Measurements from ENCODE around the gene KCNK13.
"Not testable (repeated sequence)": the region's sequence is repeated elsewhere in the genome, so short reads cannot be mapped to it uniquely, and the experiment has no call there.

Gene KCNK13

DNA sequence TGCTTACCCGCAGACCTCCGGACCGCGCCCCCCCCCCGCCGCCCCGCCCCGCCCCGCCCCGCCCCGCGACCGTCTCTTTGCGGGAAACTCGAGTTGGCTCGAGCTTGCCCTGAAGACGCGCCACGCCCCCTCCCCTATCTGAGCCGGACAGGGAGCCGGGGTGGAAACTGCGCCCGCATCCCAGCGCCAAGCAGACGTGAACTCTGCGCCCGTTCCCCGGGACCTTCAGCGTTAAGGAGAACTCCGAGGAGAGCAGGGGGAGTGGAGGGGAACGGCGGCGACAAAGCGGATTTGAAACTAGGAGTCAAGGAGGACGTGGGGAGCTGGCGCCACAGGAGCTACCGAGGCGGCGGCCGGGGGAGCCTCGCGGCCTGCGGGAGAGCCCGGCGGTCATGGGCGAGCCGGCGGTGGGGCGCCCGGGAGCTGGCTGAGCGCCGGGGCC lies at the start of gene KCNK13:
TSS of gene KCNK13 (plus strand) at position 310 of the 442 bp plus-strand sequence. CDS start 212 bp downstream, outside the sequence.
- peak; percentile 56 for DNase-seq

- DNase-seq: no peak
These were observed 44.4 kb upstream of the KCNK13 start for GRCh38 chr14:90017371-90017770.

DNA sequence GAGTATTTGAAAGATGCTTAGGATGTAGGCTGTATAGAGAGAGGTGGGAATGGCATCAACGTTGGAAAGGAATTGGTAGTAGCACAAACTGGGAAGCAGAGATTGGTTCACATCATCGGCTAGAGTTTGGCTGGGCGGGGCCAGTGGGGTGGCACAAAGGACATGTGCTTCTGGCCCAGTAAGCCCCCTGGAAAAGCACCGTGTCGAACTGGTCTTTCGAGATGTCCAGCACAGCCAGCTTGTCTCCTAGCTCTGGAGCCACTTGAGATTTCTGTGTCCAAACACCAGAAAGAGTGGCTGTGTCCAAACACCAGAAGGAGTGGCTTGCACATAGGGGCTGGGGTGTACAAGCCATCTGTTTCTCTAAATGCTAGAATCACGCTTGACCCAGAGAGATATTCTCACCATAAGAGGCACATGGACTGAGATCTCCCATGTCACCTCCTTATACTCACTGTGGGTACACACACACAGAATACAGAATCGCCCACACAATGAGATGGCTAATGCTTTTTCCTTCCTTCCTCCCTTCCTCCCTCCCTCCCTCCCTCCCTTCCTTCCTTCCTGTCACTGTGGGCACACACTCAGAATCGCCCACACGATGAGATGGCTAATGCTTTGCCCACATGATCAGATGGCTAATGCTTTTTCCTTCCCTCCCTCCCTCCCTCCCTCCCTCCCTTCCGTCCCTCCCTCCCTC lies 41.8 kb upstream of the KCNK13 start:
- no peak for DNase-seq

DNA sequence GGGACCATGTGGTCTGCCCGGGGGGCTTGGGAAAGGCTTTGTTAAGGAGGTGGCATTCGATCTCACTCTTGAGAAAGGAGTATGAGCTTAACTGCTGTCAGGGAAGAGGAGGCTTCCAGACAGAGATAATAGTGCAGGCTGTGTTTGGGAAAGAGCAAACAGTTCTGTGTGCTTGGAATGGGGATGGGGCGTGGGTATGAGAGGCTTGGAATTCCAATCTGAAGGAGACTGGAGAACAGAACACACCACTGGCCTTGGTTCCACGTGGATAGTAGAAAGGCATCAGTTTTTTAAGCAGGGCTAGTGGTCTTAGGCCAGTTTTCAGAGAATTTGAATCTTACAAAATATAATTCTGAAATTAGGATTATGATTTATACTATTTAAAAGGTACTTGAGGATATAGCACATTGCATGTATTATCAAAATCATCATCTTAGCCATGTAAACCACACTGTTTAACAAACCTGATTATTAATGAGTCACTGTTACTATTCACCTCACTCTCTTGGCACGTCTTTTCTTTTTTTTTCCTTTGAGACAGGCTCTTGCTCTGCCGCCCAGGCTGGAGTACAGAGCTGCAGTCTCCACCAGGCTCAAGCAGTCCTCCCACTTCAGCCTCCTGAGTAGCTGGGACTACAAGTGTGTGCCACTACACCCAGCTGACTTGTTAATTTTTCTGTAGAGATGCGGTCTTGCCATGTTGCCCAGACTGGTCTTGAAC lies 38.5 kb upstream of the KCNK13 start:
- no peak for DNase-seq

- DNase-seq: no peak
These were observed 36.9 kb upstream of the KCNK13 start for GRCh38 chr14:90024910-90025309.

- DNase-seq: not testable (repeated sequence)
These were observed 35.2 kb upstream of the KCNK13 start for GRCh38 chr14:90026608-90027007.

- no peak for DNase-seq
These were observed 34.0 kb upstream of the KCNK13 start for GRCh38 chr14:90027842-90028241.

- no peak for DNase-seq
These were observed 27.6 kb upstream of the KCNK13 start for GRCh38 chr14:90034156-90034555.

DNA sequence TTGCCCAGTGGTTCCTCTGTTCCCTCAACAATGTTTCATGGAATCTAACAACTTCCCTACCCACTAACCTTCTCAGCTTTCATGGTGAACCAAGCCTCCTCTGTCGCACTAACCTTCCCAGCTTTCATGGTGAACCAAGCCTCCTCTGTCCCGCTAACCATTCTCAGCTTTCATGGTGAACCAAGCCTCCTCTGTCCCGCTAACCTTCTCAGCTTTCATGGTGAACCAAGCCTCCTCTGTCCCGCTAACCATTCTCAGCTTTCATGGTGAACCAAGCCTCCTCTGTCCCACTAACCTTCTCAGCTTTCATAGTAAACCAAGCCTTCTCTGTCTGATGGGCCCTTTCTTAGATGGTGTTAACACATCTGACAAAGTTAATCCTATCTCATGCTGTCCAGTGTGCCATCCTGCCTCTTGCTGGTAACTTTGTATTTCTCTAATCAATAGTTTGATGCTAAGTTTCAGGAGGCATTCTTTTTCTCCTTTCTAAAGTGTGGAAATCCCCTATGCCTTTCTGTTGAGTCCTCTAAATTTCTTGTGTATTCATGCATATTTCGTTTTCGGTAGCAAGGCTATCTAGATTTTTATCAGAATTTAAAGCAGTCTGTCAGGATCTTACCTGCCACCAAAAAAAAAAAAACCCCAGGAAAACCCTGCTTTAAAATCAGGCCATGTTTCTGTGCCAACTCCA lies 26.8 kb upstream of the KCNK13 start:
- no peak for DNase-seq

- no peak for DNase-seq
These were observed 22.4 kb upstream of the KCNK13 start for GRCh38 chr14:90039253-90040010.

DNA sequence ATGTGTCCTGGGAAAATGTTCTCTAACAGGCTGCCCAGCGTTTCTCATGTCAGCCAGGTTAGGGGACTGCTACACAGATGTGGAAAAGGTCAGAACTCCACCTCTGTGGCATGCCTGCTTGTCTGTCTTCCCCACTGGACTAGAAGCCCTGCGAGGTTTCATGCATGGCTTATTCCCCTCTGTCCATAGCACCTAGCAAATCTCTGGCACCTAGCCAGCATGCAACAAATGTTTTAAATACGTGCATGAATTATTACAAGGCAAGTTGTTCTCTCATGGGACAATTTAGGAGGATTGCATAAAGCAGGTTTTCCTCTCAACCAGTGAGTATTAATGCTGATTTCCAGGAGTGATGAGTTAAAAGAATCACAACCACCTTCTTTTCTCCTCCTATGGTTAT lies 21.4 kb upstream of the KCNK13 start:
- DNase-seq: no peak

- no peak for DNase-seq
These were observed 19.1 kb upstream of the KCNK13 start for GRCh38 chr14:90042496-90043252.

DNA sequence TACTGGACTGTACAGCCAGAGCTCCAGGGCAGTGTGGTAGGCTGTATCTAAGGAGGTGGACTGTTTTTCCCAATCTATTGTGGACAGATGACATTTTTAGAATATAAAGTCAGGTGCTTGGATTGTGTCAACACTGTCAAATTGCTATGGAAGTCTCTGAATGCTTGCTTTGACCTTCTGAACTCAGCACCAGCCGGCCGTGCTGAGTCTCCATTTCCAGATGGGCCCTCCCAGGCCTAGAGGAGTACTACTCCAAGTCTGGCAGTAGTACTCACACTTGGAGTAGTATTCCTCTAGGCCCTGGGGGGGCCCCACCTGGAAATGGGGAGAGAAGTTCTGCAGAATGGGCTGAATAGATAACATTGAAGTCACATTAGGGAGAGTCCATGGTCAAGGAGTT lies 16.2 kb upstream of the KCNK13 start:
- DNase-seq: no peak

DNA sequence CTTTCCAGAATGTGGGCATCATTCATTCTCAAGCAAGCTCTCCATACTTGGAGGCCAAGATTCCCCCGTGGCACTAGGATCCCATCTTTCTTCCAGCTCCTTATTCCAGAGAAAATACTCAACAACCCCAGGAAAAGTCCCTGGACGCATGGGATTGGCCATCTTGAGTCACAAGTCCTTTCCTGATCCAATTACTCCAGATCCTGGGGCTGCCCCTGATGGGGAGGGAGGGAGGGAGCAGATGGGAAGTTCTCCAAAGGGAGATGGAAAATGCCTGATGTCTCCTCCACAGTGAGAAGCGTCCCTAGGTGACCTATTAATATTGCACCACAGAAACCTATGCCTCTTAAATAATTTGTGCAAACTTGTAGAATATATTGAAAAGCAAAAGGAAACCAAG lies 12.4 kb upstream of the KCNK13 start:
- DNase-seq: peak; percentile 3

- no peak for DNase-seq
These were observed 11.5 kb upstream of the KCNK13 start for GRCh38 chr14:90050271-90050670.

DNA sequence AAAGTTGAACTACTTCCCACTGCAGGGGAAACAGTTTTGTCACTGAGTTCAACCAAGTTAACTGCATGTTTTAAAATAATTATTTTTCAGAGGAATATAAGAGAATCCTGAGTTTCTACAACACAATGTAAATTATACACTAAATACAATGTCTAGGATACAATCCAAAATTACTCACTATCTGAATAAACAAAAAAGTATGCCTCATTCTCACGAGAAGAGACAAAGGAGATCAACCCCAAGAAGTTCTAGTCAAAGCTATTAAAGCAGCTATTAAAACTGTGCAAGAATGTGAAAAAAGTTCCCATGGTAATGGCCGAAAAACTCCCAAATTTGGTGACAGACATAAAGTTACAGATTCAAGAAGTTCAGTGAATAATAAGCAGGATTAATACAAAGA lies 8.8 kb upstream of the KCNK13 start:
- DNase-seq: no peak

- no peak for DNase-seq
These were observed 7.0 kb upstream of the KCNK13 start for GRCh38 chr14:90054803-90055202.

DNA sequence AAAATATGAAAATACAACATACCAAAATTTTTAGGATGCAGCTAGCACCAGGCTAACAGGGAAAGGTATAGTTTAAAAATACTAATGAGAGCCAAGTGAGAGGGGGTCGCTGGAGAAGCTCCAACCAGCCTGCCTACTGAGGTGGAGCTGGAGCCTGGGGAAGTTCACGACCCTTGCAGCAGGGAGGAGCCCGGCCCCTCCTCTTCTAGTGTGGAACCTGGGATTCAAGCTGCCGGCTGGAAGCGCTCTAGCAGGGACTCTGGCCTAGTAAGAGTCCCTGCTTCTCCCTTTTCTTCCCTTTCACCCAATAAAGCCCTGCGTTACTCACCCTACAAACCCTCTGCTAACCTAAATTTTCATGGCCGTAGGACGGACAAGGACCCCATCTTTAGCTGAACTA lies 5.0 kb upstream of the KCNK13 start:
- no peak for DNase-seq

- DNase-seq: no peak
These were observed 2.8 kb upstream of the KCNK13 start for GRCh38 chr14:90058876-90059458.

DNA sequence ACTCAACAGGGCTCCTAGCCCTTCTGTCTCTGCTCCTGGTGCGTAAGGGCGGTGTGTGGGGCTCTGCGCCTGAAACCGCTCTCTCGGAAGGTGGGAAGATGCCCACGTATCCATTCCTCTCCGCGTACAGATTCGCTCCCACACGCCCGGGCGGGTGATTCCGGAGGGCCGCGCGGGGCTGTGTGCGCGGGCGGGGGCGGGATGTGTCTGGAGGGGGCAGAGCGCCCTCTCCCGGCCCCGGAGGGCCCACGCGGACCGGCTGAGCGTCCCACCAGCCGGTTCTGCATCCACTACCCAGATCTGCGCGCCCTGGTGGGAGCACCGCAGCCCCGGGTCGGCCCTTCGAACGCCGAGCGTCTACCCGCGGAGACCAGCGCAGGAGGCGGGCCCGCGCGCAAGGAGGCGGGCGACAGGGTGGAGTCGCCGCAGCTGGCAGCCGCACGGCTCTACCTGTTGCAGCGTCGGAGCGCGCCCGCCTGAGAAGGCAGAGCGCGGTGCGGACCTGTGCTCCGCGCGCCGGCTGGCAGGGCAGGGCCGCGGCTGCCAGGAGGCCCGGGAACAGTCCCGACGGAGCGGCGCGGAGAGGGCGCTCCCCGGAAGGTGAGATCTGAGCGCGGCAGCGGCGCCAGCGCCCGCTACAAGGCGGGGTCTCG lies 1.4 kb upstream of the KCNK13 start:
- DNase-seq: peak; percentile 77

GRCh38 chr14:90060965-90061684 lies 669 bp upstream of the KCNK13 start:
- no peak for DNase-seq

Measured in eye (tissue), 1 donor.